Measurements from ENCODE around the gene WNT9A.

- TF ChIP-seq CTCF (IDR thresholded peaks at IDR 0.05), result no peak
- TF ChIP-seq POLR2A (IDR thresholded peaks at IDR 0.05), result no peak
These were observed 45.1 kb downstream of the WNT9A start for GRCh38 chr1:227902641-227902990.
